Esophagus muscularis mucosa (tissue), 4 donors: ENCODE measurements around the gene POLG. TPM values are rescaled to one million over a fixed set of nuclear protein-coding genes. Genes with fewer than 3 reads are reported as not detected.

ENCODE experiments used
- DNase-seq: peaks from one replicate; pipeline ENCODE4 v3.0.0-alpha.2; 2017; ENCODE audit errors: extremely low spot score
- H3K27ac ChIP-seq, 4 donors: fragments of 200-600 bp; sonication (generic); replicated peaks in 1 of 4; 1 replicate in 3 of 4; 2 replicates in 1 of 4; pipeline ENCODE4 v1.5.1; 2016 to 2019; ENCODE audit warnings: mild to moderate bottlenecking in 1 of 4
- H3K27me3 ChIP-seq, 4 donors: fragments of 200-600 bp; sonication (generic); one replicate each; pipeline versions ENCODE4 v1.5.1 to v1.6.0; 2016 to 2019
- H3K36me3 ChIP-seq, 4 donors: fragments of 200-600 bp; sonication (generic); one replicate each; pipeline ENCODE4 v1.5.1; 2016 to 2019
- H3K4me1 ChIP-seq, 4 donors: fragments of 200-600 bp; sonication (generic); one replicate each; pipeline ENCODE4 v1.5.1; 2016 to 2019
- H3K4me3 ChIP-seq, 4 donors: fragments of 200-600 bp; sonication (generic); 1 replicate in 2 of 4; 2 replicates in 2 of 4; pipeline ENCODE4 v1.5.1; 2016 to 2019; ENCODE audit warnings: mild to moderate bottlenecking in 4 of 4, moderate library complexity in 1 of 4
- H3K9me3 ChIP-seq, 4 donors: fragments of 200-600 bp; sonication (generic); 1 replicate in 3 of 4; 2 replicates in 1 of 4; pipeline ENCODE4 v1.5.1; 2016 to 2019
- EP300 ChIP-seq: sonication (generic); formaldehyde crosslinking; IDR thresholded peaks from one replicate; pipeline ENCODE4 v1.6.1; 2017; ENCODE audit warnings: antibody characterized with exemption
- POLR2A ChIP-seq: fragments of 450-650 bp; IDR thresholded peaks from one replicate; pipeline ENCODE4 v1.6.1; 2017; ENCODE audit warnings: antibody characterized with exemption, moderate library complexity, mild to moderate bottlenecking, low read depth
- POLR2AphosphoS5 ChIP-seq, 2 donors: sonication (generic); formaldehyde crosslinking; IDR thresholded peaks; one replicate each; pipeline ENCODE4 v1.6.1; 2017; ENCODE audit warnings: antibody characterized with exemption in 2 of 2
- WGBS: methylation state at CpG from one replicate; pipeline ENCODE4 v1.1.5; 2018; 5-methylcytosine and 5-hydroxymethylcytosine counted together
- intact Hi-C: fragments of 100-400 bp; cut with DNase I; formaldehyde crosslinking; loops from one replicate; pipeline ENCODE4 v1.15.1; 2023
- total RNA-seq, 4 donors: library from RNA; depleted of rRNA; stranded (reverse); fragments of >200 nt; gene quantifications; one replicate each; pipeline versions ENCODE4 v1.1.0 to v1.2.1, GENCODE V29; 2016
- TF ChIP-seq, protein P1 (sequence below), 3 experiments: fragments of 200-600 bp in 2 of 3; fragments of 450-650 bp in 1 of 3; sonication (generic) in 2 of 3; IDR thresholded peaks; one replicate each; pipeline ENCODE4 v1.5.1; 2017 to 2019; ENCODE audit warnings: antibody characterized with exemption in 3 of 3, mild to moderate bottlenecking in 2 of 3, moderate library complexity in 1 of 3

POLG gene
- total RNA-seq, 4 donors from 2014 or later = 51.0 to 86.0 (median 66.7) TPM

DNA sequence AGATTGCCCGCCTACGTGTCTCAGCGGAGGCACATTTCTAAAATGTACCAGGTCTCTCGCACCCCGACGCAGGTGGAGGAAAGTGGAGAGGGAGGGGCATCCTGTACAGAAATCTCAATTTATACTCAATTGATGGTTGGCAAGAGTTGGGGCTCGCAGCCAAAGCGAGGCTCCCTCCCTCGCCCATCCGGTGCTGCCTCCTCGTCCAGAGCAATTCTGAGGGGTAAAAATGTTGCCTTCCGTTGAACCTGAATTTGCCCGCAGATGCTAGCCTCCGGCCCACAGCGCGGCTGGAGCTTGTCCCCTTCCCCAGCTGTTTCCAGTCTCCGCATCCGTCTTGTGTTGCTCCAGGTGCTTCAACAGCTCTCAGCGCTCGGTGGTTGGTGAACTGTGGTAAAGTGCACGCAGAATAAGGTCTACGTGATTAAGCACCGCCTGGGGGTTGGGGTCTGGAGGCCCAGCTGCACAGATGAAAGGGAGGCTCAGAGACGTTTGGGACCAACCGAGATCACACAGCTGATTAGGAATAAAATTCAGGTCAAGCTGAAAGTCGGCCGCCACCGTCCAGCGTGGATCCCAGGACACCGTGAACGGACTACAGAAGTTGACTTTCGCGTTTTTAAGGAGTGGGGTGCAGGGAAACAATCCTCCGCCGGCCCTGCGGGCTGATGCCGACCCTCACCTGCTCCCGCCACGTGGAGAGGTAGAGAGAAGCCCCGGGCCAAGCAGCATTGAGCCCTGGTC lies 846 bp upstream of the POLG start:
- peak overlapping the region; percentile 70 to 94 (median 86) for H3K4me3 ChIP-seq
- peak overlapping the region; percentile 83 to 96 (median 92) for H3K27ac ChIP-seq
- H3K9me3 ChIP-seq = no peaks in the 10 kb centered on the region
- intact Hi-C loops = no loop called here
- H3K27me3 ChIP-seq = no peaks in the 10 kb centered on the region
- no peak for TF ChIP-seq POLR2AphosphoS5 (IDR thresholded peaks at IDR 0.05)
- TF ChIP-seq EP300 = no peak
- TF ChIP-seq, protein P1, sequence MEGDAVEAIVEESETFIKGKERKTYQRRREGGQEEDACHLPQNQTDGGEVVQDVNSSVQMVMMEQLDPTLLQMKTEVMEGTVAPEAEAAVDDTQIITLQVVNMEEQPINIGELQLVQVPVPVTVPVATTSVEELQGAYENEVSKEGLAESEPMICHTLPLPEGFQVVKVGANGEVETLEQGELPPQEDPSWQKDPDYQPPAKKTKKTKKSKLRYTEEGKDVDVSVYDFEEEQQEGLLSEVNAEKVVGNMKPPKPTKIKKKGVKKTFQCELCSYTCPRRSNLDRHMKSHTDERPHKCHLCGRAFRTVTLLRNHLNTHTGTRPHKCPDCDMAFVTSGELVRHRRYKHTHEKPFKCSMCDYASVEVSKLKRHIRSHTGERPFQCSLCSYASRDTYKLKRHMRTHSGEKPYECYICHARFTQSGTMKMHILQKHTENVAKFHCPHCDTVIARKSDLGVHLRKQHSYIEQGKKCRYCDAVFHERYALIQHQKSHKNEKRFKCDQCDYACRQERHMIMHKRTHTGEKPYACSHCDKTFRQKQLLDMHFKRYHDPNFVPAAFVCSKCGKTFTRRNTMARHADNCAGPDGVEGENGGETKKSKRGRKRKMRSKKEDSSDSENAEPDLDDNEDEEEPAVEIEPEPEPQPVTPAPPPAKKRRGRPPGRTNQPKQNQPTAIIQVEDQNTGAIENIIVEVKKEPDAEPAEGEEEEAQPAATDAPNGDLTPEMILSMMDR (IDR thresholded peaks at IDR 0.05) = no peak
- no peak for TF ChIP-seq POLR2A
- peaks cover 39 to 51% (median 45%) of the 10 kb centered on the region in 4 donors for H3K4me1 ChIP-seq
- no peak for DNase-seq
- 7% methylated on average over 29 of the region's 40 CpGs for WGBS
- peaks cover 9 to 31% (median 27%) of the 10 kb centered on the region in 4 donors for H3K36me3 ChIP-seq

DNA sequence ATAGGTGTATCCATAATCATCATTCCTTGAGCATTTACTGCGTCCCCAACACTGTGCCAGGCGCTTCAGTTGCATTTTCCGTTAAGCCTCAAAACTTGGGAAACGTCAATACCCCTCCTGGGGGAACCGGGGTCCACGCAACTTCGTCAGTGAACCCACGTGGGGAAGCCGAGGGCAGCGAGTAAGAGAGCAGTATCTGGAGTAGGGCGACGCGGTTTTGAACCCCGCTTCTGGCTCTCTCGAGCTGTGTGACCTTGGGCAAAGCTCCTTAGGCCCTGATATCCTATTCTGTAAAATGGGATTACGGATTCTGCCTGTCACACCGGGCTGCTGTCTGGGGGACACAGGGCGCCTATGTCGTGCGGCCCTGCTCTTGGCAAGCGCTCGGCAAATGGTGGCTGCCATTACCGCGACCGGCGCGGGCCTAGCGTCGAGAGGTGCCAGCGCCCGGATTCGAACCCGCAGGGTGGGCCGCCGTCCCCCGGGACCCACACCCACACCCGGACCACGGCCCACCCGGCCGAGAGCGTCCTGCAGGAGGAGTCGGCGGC lies 590 bp downstream of the POLG start:
- Histone ChIP-seq H3K4me3 (peak overlapping the region; percentile 70 to 94 (median 86)), H3K27me3 (no peaks in the 10 kb centered on the region), H3K27ac (peak overlapping the region; percentile 88 to 96 (median 94)), H3K36me3 (peaks cover 23 to 46% (median 41%) of the 10 kb centered on the region in 4 donors), H3K4me1 (peaks cover 54 to 65% (median 59%) of the 10 kb centered on the region in 4 donors), H3K9me3 (no peaks in the 10 kb centered on the region)
- no peak for DNase-seq
- no peak for TF ChIP-seq POLR2AphosphoS5 (IDR thresholded peaks at IDR 0.05)
- TF ChIP-seq EP300 = no peak
- WGBS = 4% methylated on average over 8 of the region's 43 CpGs
- intact Hi-C loops = loop anchor here (5.0 kb wide), 1 partner anchor 92 kb away; the partner anchor contains the start of gene FANCI

DNA sequence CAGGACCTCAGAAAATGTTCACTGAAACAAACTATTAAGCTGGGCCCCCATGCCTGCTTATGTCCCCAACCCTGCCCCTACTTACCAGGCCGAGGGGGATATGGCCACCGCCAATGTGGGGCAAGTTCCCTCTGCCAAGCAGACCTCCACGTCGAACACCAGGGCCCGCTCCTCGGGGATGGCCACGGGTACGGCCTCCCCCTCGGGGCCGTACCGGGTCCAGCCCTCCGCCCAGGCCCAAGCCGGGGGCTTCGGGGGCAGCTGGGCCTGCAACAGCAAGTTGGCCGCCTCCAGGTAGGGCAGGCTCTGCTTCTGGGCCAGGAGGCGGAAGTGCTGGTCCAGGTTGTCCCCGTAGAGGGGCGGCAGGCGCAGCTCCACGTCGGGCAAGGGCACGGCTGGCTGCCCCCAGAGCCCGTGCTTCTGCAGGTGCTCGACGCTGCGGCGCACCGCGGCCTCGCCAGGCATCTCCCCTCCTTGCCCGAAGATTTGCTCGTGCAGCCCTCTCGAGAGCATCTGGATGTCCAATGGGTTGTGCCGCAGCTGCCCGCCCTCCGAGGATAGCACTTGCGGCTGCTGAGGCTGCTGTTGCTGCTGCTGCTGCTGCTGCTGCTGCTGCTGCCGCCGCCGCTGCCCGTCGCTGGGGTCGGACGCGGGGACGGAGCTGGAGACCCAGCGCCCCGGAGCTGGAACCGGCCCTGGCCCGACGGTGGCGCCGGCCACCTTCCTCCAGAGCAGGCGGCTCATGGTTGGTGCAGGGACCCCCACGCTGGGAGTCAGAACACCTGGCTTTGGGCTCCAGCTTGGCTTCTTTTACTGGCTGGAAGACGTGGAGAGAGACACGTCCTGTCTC lies 1.4 kb downstream of the POLG start:
- peak overlapping the region in 1 of 4 donors; percentile 96 for H3K27ac ChIP-seq
- TF ChIP-seq POLR2AphosphoS5 (IDR thresholded peaks at IDR 0.05) (no peak), EP300 (no peak), POLR2A (no peak)
- TF ChIP-seq, protein P1 (IDR thresholded peaks at IDR 0.05) = no peak

DNA sequence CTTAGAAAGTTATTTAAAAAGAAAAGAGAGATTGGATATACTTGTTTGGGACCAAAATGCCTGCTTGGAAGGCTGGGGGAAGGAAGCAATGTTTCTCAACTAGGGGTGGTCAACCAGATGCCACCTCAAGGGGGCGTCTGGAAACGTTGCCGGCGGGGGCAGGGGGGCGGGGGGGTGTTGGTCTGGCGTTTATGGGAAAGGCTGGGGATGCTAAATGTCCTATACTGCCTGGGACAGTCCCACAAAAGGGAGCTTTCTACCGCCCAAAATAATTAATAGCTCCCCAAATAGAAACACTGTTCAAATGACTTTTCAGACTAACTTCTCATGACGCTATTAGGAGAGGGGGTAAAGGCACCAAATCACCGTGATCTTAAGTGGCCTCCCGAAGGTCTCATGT lies 2.2 kb downstream of the POLG start:
- H3K27me3 ChIP-seq = no peaks in the 10 kb centered on the region
- DNase-seq = no peak
- no peaks in the 10 kb centered on the region for H3K9me3 ChIP-seq
- H3K4me3 ChIP-seq = peak overlapping the region in 3 of 4 donors; percentile 11 to 94 (median 84)
- 23% methylated on average over 10 of the region's 10 CpGs for WGBS
- H3K36me3 ChIP-seq = peaks cover 32 to 62% (median 57%) of the 10 kb centered on the region in 4 donors
- H3K4me1 ChIP-seq = peaks cover 55 to 77% (median 65%) of the 10 kb centered on the region in 4 donors
- H3K27ac ChIP-seq = no peak overlapping the region
- intact Hi-C loops = loop anchor here (5.0 kb wide), 1 partner anchor 90 kb away; the partner anchor contains the start of gene FANCI
- TF ChIP-seq EP300 = no peak
- TF ChIP-seq, protein P1 (IDR thresholded peaks at IDR 0.05) = peak in 2 of 3 experiments; percentile 23 to 30
- TF ChIP-seq POLR2AphosphoS5 (IDR thresholded peaks at IDR 0.05) = no peak
- no peak for TF ChIP-seq POLR2A

More for the DNA sequence above, 1.4 kb downstream of the POLG start:
- intact Hi-C loops = loop anchor here (5.0 kb wide), 1 partner anchor 91 kb away; the partner anchor contains the start of gene FANCI
- peak overlapping the region; percentile 70 to 94 (median 86) for H3K4me3 ChIP-seq
- peaks cover 55 to 73% (median 65%) of the 10 kb centered on the region in 4 donors for H3K4me1 ChIP-seq
- WGBS = 73% methylated on average over 10 of the region's 57 CpGs
- H3K9me3 ChIP-seq = no peaks in the 10 kb centered on the region
- H3K27me3 ChIP-seq = no peaks in the 10 kb centered on the region
- no peak for DNase-seq
- peaks cover 31 to 54% (median 49%) of the 10 kb centered on the region in 4 donors for H3K36me3 ChIP-seq
